HG02840 (cell line): Measurements from ENCODE around the gene ADCY7.

Experiments
- ATAC-seq: cut with Tn5 transposase; IDR thresholded peaks from one replicate; pipeline ENCODE4 v1.9.1; 2021; ENCODE audit warnings: mild to moderate bottlenecking, moderate library complexity, moderate number of reproducible peaks; ENCODE audit not compliant: unreplicated experiment, low FRiP score

The ADCY7 gene

GRCh38 chr16:50365791-50366575, 99.6 kb downstream of the ADCY7 start:
- no peak for ATAC-seq
